ENCODE measurements around the gene CCSER1. TPM values are rescaled to one million over a fixed set of nuclear protein-coding genes. Genes with fewer than 3 reads are reported as not detected.

Gene CCSER1
- total RNA-seq, 1 experiment from 2014 or later: 0.05 TPM

- Histone ChIP-seq H3K27ac (ENCODE audit: low read length) (no peak overlapping the region), H3K9me3 (ENCODE audit: control insufficient read depth, insufficient read depth, low read depth, low read length) (no peaks in the 10 kb centered on the region), H3K4me1 (ENCODE audit: control insufficient read depth, insufficient read depth, low read length) (no peaks in the 10 kb centered on the region), H3K36me3 (ENCODE audit: control insufficient read depth, insufficient read depth, low read length) (no peaks in the 10 kb centered on the region), H3K4me3 (ENCODE audit: low read depth in 2 of 2, low read length in 2 of 2) (no peak overlapping the region), H3K27me3 (ENCODE audit: control insufficient read depth, insufficient read depth, low read length) (no peaks in the 10 kb centered on the region)
- TF ChIP-seq SIN3A (IDR thresholded peaks at IDR 0.05; ENCODE audit: borderline replicate concordance, insufficient read depth, low read depth, low read length): no peak
- TF ChIP-seq POLR2AphosphoS5 (IDR thresholded peaks at IDR 0.05; ENCODE audit: low read depth, low read length): no peak
- no peak for TF ChIP-seq CTCF (IDR thresholded peaks at IDR 0.05)
- TF ChIP-seq REST (IDR thresholded peaks at IDR 0.05; ENCODE audit: insufficient read depth in 1 of 2, low read depth in 2 of 2, low read length in 1 of 2): no peak
- TF ChIP-seq TCF7L2 (IDR thresholded peaks at IDR 0.05; ENCODE audit: low read depth, low read length): no peak
- ChIA-PET CTCF (no interaction called here), POLR2A (no interaction called here)
- no TSS peak for BruUV-seq (replicated peaks)
- in situ Hi-C loops (cut with HindIII; ENCODE audit: low pct_unique_long_range_greater_than_20kb, low sequenced_read_pairs): no loop called here
- no peak for ATAC-seq
- DNase-seq (ENCODE audit: low read depth, low spot score): no peak
- intact Hi-C loops (cut with micrococcal nuclease; ENCODE audit: unreplicated experiment): no loop called here
Observed at GRCh38 chr4:90660672-90661071, 533.5 kb downstream of the CCSER1 start.

DNA sequence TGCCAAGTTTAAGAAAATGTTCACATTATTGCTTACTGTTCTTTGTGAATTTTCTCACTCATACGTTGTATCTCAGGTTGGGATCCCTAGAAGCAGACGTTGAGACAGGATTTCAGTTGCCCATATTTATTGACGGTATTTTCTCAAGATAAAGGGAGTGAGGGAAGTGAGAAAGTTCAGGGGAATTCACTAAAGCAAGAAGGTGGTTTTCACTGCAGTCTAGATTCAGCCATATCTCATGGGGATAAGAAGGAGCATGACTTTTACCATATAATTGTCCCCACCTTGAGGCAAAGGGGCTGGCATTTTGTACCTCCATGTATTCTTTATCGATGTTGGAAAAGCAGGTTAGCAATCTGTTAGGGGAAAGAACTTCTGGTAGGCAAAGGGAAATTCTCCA lies 543.0 kb downstream of the CCSER1 start:
- ATAC-seq: no peak
- TF ChIP-seq REST (IDR thresholded peaks at IDR 0.05; ENCODE audit: insufficient read depth in 1 of 2, low read depth in 2 of 2, low read length in 1 of 2) (no peak), POLR2AphosphoS5 (IDR thresholded peaks at IDR 0.05; ENCODE audit: low read depth, low read length) (no peak), SIN3A (IDR thresholded peaks at IDR 0.05; ENCODE audit: borderline replicate concordance, insufficient read depth, low read depth, low read length) (no peak), TCF7L2 (IDR thresholded peaks at IDR 0.05; ENCODE audit: low read depth, low read length) (no peak), CTCF (IDR thresholded peaks at IDR 0.05) (no peak)
- in situ Hi-C loops (cut with HindIII; ENCODE audit: low pct_unique_long_range_greater_than_20kb, low sequenced_read_pairs) (no loop called here), intact Hi-C loops (cut with micrococcal nuclease; ENCODE audit: unreplicated experiment) (no loop called here)
- CTCF ChIA-PET: no interaction called here
- no peak overlapping the region for H3K27ac ChIP-seq (ENCODE audit: low read length)
- no peaks in the 10 kb centered on the region for H3K4me1 ChIP-seq (ENCODE audit: control insufficient read depth, insufficient read depth, low read length)
- DNase-seq (ENCODE audit: low read depth, low spot score): no peak
- no peaks in the 10 kb centered on the region for H3K9me3 ChIP-seq (ENCODE audit: control insufficient read depth, insufficient read depth, low read depth, low read length)
- no peaks in the 10 kb centered on the region for H3K36me3 ChIP-seq (ENCODE audit: control insufficient read depth, insufficient read depth, low read length)
- POLR2A ChIA-PET: no interaction called here
- no peak overlapping the region for H3K4me3 ChIP-seq (ENCODE audit: low read depth in 2 of 2, low read length in 2 of 2)
- H3K27me3 ChIP-seq (ENCODE audit: control insufficient read depth, insufficient read depth, low read length): no peaks in the 10 kb centered on the region
- no TSS peak for BruUV-seq (replicated peaks)
